TTC549 (cell line): ENCODE measurements around the gene CBX7.

Experiments
- FAIRE-seq: peaks from 2 replicates; lab custom pipeline; 2012; peaks lifted over from hg19 to GRCh38; lab: Jason Lieb, UNC

The CBX7 gene

GRCh38 chr22:39146256-39147101 is 6.0 kb downstream of the CBX7 start:
- no peak for FAIRE-seq

DNA sequence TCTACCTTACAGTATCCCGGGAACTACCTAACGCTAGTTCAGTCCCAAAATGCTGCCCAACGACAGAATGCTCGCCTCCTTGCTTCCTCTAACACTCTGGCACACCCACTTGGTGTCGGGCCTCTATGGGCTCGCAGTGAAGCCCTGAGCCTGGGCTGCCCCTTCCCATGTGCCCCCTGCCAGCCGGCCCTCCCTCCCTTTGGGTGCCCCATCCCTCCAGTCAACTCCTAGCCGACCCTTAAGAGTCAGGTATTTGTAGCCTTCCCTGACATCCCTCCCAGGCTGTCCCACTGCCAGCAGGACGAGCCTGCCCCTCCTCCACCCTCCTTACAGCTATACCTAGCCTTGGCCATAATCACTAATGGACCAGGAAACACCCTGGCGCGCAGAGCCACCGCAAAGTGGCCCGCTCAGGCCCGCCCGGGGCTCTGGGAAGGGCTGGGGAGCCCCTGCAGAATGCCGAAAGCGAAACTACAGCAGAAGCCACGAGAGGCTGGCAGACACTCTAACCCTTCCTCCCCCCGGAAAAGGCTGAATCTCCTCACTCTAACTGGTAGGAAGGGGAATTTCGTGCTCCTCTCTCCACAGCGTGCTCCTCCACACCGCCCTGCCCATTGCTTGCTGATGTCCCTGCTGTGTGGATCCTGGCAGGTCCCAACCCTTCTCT is 8.2 kb downstream of the CBX7 start:
- FAIRE-seq, result no peak

GRCh38 chr22:39142088-39142680 is 10.3 kb downstream of the CBX7 start:
- no peak for FAIRE-seq

DNA sequence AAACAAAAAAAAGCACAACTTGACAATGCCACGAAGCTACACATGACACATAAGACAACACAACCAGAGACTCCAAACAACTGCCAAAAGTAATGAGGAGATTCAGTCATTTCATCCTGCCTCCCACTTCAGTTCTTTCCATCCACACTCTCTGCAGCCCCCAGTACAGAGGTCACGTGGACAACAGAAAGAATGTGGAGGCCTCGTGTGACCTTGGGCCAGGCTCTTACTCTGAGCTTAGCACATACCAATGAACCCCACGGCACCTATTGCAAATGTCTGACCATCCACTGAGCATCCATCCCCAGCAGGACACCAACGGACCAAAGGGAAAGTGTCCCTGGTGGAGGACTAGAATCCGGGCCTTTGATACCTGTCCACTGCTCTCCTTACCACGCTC is 12.5 kb downstream of the CBX7 start:
- no peak for FAIRE-seq

DNA sequence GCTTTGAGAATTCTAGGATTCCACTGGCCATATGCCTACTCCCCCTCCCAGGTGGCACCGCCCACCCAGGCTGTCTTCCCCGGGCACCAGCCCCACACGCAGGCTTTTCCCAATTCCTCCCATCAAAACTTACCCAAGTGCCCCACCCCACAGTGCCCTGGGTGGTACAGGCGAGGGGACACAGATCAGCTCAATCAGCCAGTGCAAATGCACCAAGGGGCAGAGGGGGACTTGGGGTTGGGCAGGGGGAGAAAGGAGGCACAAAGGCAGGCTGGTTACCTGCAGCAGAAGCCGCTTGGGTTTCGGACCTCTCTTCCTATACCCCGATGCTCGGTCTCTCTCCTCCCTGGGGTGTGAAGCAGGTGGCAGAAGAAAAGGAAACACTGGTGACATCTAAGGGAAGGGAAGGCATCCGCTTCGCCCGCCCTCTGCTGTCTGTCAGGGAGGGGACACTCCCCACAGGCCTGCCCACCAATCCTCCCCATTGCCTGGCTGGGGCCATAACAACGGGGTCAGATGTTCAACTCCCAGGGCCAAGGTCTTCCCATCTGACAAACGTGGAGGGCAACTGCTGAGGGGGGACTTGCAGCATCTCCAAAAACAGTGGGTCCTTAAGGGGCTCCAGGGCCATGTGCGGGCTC is 14.0 kb downstream of the CBX7 start:
- no peak for FAIRE-seq

DNA sequence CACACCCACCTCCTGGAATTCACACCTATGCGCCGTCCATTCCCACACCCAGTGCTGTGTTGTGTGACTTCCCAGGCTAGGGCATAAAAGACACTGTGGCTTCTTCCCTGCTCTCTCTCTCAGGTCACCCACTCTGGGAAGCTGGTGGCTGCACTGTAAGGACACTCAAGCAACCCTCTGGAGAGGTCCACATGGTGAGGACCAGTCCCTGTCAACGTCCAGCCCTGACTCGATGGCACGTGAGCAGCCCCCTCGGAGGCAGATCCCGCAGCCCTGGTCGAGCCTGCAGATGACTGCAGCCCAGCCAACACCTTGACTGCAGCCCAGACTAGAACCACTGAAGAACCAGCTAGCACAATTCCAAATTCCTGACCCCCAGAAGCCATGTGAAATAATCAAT is 16.2 kb downstream of the CBX7 start:
- FAIRE-seq, result no peak

DNA sequence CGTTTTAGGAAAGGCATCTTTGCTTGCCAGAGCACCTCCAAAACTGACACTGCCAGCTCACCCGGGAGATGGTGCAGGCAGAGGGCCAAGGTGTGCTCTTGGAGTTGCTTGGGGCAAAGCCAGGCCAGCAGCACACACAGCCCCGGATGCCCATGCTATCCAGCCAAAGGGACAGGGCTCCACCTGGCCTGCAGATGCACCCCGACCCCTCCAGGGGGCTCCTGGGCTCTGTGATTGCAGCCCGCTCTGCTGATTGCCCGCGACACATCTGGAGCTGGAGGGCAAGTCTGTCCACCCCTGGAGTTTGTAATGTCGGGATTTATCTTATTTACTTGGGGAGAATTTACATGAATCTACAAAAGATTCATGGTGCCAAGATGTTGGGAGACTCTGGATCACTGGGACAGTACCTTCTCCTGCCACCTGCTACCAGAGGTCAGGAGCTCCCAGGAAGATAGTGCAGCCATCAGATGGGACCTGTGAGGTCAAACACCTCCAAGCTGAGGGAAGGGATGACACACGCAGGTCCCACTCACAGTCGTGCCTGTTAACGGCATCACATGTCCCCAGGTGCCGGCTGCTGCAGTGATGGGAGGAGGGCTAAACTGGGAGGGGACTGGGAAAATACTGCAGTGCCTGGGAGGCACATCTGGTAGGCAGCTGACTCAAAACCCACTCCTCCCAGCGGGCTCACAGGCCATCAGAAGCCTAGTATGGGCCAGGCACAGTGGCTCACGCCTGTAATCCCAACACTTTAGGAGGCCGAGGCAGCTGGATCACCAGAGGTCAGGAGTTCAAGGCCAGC is 17.2 kb downstream of the CBX7 start:
- FAIRE-seq, result no peak

GRCh38 chr22:39134366-39135091 is 18.0 kb downstream of the CBX7 start:
- FAIRE-seq, result no peak

DNA sequence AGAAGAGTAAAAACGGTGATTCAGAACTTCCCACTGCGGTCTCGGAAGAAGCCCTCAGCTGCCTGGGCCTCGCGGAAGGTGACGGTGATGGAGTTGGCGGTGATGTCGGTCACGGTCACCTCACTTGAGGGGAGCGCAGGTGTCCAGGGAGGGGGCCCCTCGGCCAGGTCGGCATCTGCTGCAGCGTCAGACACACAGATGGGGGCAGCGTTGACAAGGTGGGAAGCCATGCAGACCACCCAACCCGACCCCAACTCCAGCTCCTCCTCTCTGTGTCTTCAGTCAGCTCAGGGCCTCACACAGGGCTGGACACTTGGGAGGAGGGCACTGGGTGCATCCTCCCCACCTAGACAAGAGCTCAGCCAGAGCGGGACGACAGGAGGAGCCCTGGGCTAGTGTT is 18.6 kb downstream of the CBX7 start:
- no peak for FAIRE-seq

- no peak for FAIRE-seq
Observed at GRCh38 chr22:39132871-39133524, 19.5 kb downstream of the CBX7 start.

GRCh38 chr22:39132281-39132680 is 20.2 kb downstream of the CBX7 start:
- no peak for FAIRE-seq

GRCh38 chr22:39130892-39131855 is 21.3 kb downstream of the CBX7 start:
- FAIRE-seq, result no peak

DNA sequence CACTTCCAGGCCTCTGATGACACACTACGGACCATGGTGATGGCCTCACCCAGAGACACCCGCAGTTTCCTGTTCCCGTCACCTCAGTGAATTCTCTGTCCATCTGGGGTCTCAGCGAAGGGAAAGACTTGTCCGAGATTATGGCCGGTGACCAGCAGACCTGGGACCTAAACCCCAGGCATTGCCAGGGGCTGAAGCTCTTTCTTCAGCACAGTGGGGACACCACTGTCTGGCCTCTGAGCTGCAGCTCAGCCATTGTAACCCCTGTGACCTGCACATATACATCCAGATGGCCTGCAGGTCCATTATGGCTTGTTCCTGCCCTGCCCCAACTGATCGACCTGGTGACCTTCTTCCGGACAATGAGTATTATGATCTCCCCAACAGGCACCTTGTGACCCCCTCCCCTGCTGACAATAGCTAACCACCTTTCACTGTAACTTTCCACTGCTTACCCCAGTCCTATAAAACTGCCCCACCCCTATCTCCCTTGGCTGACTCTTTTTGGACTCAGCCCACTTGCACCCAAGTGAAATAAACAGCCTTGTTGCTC is 22.3 kb downstream of the CBX7 start:
- no peak for FAIRE-seq

GRCh38 chr22:39129746-39130145 is 22.7 kb downstream of the CBX7 start:
- no peak for FAIRE-seq

DNA sequence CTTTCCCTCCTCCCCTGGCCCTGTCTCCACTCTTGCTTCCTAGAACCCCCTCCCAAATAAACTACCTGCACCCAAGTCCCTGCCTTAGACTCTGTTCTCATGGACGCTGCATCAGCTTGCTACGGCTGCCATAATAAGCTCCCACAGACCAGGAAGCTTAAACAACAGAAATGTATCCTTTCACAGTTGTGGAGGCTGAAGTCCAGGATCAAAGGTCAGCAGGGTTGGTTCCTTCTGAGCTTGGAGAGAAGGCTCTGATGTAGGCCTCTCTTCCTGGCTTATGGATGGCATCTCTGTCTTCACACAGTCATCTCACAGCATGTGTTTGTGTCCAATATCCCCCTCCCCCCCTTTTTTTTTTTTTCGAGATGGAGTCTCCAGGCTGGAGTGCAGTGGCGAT is 23.4 kb downstream of the CBX7 start:
- no peak for FAIRE-seq

DNA sequence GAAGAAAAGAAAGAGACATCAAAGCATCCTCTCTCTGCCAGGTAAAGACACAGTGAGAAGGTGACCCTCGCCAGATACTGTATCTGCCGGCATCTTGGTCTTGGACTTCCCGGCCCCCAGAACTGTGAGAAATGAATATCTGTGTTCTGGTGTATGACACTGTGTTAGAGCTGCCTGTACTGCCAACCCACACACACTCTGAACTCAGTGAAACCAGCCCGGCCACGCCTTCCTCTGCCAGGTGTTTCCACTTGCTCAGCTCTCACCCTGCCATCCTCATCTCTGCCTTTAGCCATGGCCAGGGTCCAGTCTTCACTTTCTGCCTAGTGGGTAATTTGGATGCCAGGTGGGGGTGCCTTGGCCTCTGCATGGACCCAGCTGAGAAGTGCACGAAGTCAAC is 24.0 kb downstream of the CBX7 start:
- no peak for FAIRE-seq

DNA sequence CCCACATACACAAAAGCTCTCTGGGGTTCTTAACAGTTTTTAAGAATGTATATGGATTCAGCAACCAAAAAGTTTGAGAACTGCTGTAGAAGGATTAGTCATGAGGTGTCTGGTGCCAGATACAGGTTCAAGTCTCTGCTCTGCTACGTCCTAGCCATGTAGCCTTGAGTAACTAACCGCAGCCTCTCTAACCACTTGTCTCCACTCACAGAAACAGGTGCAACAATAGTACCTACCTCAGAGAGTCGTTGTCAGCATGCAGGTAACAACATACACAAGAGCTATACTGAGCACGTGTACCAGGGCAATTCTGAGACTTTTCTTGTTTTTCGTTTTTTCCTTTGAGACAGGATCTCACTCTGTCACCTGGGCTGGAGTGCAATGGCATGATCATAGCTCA is 26.9 kb downstream of the CBX7 start:
- FAIRE-seq, result no peak

- FAIRE-seq, result no peak
Observed at GRCh38 chr22:39123751-39124581, 28.5 kb downstream of the CBX7 start.
